Neural cell (in vitro differentiated cells): ENCODE measurements around the gene SIX4.

Experiments
- CTCF ChIP-seq: fragments of 450-650 bp; IDR thresholded peaks from 2 replicates; pipeline ENCODE4 v1.5.1; 2014; ENCODE audit warnings: antibody characterized with exemption, mild to moderate bottlenecking, moderate library complexity; ENCODE audit not compliant: poor library complexity, severe bottlenecking
- EP300 ChIP-seq: fragments of 450-650 bp; conservative IDR thresholded peaks from 2 replicates; pipeline ENCODE4 v1.6.1; 2014; ENCODE audit warnings: antibody characterized with exemption, mild to moderate bottlenecking, moderate library complexity; ENCODE audit not compliant: poor library complexity, severe bottlenecking
- EZH2 ChIP-seq: fragments of 200-600, 300-800 bp; shearing (Covaris generic), sonication (generic); IDR thresholded peaks from 2 replicates; pipeline ENCODE4 v1.6.1; 2014; ENCODE audit warnings: antibody characterized with exemption, low read length, borderline replicate concordance, mild to moderate bottlenecking; ENCODE audit not compliant: insufficient read depth, poor library complexity, severe bottlenecking
- MXI1 ChIP-seq: fragments of 450-650 bp; conservative IDR thresholded peaks from 2 replicates; pipeline ENCODE4 v1.6.1; 2014; ENCODE audit warnings: antibody characterized with exemption, mild to moderate bottlenecking; ENCODE audit not compliant: poor library complexity, severe bottlenecking
- POLR2AphosphoS5 ChIP-seq: IDR thresholded peaks from 2 replicates; pipeline ENCODE4 v1.6.1; 2012
- RAD21 ChIP-seq: fragments of 450-650 bp; conservative IDR thresholded peaks from 2 replicates; pipeline ENCODE4 v1.6.1; 2014; ENCODE audit warnings: antibody characterized with exemption, mild to moderate bottlenecking, moderate library complexity
- REST ChIP-seq: IDR thresholded peaks from 2 replicates; pipeline ENCODE4 v1.6.1; 2012; ENCODE audit warnings: borderline replicate concordance
- SMC3 ChIP-seq: fragments of 450-650 bp; conservative IDR thresholded peaks from 2 replicates; pipeline ENCODE4 v1.6.1; 2014; ENCODE audit warnings: antibody characterized with exemption, mild to moderate bottlenecking, moderate library complexity; ENCODE audit not compliant: poor library complexity
- TAF1 ChIP-seq: IDR thresholded peaks from 2 replicates; pipeline ENCODE4 v1.6.1; 2012; ENCODE audit warnings: low read depth

GRCh38 chr14:60705100-60705499 is 19.1 kb downstream of the SIX4 start:
- TF ChIP-seq CTCF (no peak), POLR2AphosphoS5 (no peak), EZH2 (no peak), TAF1 (no peak), SMC3 (no peak), EP300 (no peak), REST (no peak), RAD21 (no peak), MXI1 (no peak)
